ENCODE results near the gene KIF21A. TPM values are rescaled to one million over a fixed set of nuclear protein-coding genes. Genes with fewer than 3 reads are reported as not detected.

The KIF21A gene
- polyA plus RNA-seq, 1 of the 3 experiments (the other 2 are of a cell fraction), result 3.6 TPM

- H2AFZ ChIP-seq (ENCODE audit: low read depth), result no peak overlapping the region
- TF ChIP-seq CHD2 (IDR thresholded peaks at IDR 0.05; ENCODE audit: low read length, partially characterized antibody) (no peak), NRF1 (IDR thresholded peaks at IDR 0.05; ENCODE audit: low read depth, low read length) (no peak), SMC3 (IDR thresholded peaks at IDR 0.05; ENCODE audit: low read depth, low read length) (no peak)
- H3K9me2 ChIP-seq, result no peaks in the 10 kb centered on the region
- ChIA-PET POLR2A (no interaction called here), CTCF (interaction anchor here (0.5 to 1.5 kb wide), 4 partner anchors 12 to 34 kb away, joined by 3 to 4 read pairs (median 3); no protein-coding TSS in a partner anchor)
- no peaks in the 10 kb centered on the region for H3F3A ChIP-seq (replicated peaks; ENCODE audit: insufficient read depth)
- no peak overlapping the region for H3K9ac ChIP-seq
- DNase-seq, result no peak
- no peak overlapping the region for H3K4me2 ChIP-seq
- no peaks in the 10 kb centered on the region for H4K20me1 ChIP-seq (ENCODE audit: insufficient read depth)
- no peaks in the 10 kb centered on the region for H3K79me2 ChIP-seq (ENCODE audit: insufficient read depth)
- H3K27me3 ChIP-seq (ENCODE audit: insufficient read depth), result no peaks in the 10 kb centered on the region
- H3K4me1 ChIP-seq (ENCODE audit: control insufficient read depth in 1 of 2, insufficient read depth in 2 of 2, low read depth in 1 of 2, low read length in 1 of 2), result no peaks in the 10 kb centered on the region; a peak in 1 of 4 replicates
- H3K27ac ChIP-seq (ENCODE audit: low read depth in 2 of 2, low read length in 1 of 2), result no peak overlapping the region
- no peak overlapping the region for H3K4me3 ChIP-seq (ENCODE audit: low read depth in 2 of 2, low read length in 1 of 2)
- H3K9me3 ChIP-seq, result no peaks in the 10 kb centered on the region
- peaks cover 0 to 44% of the 10 kb centered on the region in 2 experiments for H3K36me3 ChIP-seq (replicated peaks in 1 of 2; ENCODE audit: control insufficient read depth in 1 of 2, insufficient read depth in 2 of 2, low read length in 1 of 2)
These were observed 101.7 kb downstream of the KIF21A start for GRCh38 chr12:39341179-39341578.

DNA sequence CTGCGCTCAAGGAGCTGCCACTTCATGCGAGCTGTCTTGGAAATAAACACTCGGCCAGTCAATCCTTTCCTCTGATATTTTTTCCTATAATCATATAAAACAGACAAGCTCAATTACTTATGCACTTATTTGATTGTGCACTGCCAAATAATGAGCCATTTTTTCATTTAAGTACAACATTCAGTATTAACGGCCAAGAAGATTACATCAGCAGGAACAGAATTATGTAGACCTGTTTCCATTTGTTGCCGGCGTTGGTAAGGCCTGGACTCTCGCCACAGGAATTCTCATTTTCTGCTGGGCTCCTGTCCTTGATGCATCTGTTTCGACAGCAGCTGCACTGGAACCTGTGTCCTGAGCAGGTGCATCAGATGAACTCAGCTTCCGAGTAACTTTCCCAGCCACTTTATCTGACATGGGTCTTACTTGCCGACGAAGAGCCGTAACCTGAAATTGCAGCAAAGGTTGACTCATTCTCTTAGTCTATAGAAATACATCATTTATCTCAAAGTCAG, 110.2 kb downstream of the KIF21A start:
- peak; percentile 42 for DNase-seq
- ChIA-PET CTCF (interaction anchor here (0.9 to 1.2 kb wide), 4 partner anchors 10 to 111 kb away, joined by 3 to 5 read pairs (median 3); no protein-coding TSS in a partner anchor), POLR2A (no interaction called here)
- no peak overlapping the region for H3K4me3 ChIP-seq (ENCODE audit: low read depth in 2 of 2, low read length in 1 of 2)
- H4K20me1 ChIP-seq (ENCODE audit: insufficient read depth), result no peaks in the 10 kb centered on the region
- H3K36me3 ChIP-seq (replicated peaks in 1 of 2; ENCODE audit: control insufficient read depth in 1 of 2, insufficient read depth in 2 of 2, low read length in 1 of 2), result peaks cover 4 to 34% of the 10 kb centered on the region in 2 experiments
- H2AFZ ChIP-seq (ENCODE audit: low read depth), result no peak overlapping the region
- no peaks in the 10 kb centered on the region for H3K79me2 ChIP-seq (ENCODE audit: insufficient read depth)
- TF ChIP-seq FOXJ3 (CRISPR knock-in tag; IDR thresholded peaks at IDR 0.05), result peak; percentile 67
- peak; percentile 61 for TF ChIP-seq CHD2 (IDR thresholded peaks at IDR 0.05; ENCODE audit: low read length, partially characterized antibody)
- peak; percentile 90 for TF ChIP-seq RCOR1 (IDR thresholded peaks at IDR 0.05; ENCODE audit: low read length)
- peak; percentile 18; the same call in 1 of the 2 replicates for TF ChIP-seq TCF12 (IDR thresholded peaks at IDR 0.05)
- peak; percentile 86 for TF ChIP-seq GATA2 (CRISPR knock-in tag; IDR thresholded peaks at IDR 0.05)
- no peak for TF ChIP-seq NRF1 (IDR thresholded peaks at IDR 0.05; ENCODE audit: low read depth, low read length)
- no peak for TF ChIP-seq POLR2AphosphoS5 (IDR thresholded peaks at IDR 0.05; ENCODE audit: low read depth, low read length)
- TF ChIP-seq RXRA (IDR thresholded peaks at IDR 0.05; ENCODE audit: borderline replicate concordance, low read depth), result no peak
- TF ChIP-seq, protein P1, sequence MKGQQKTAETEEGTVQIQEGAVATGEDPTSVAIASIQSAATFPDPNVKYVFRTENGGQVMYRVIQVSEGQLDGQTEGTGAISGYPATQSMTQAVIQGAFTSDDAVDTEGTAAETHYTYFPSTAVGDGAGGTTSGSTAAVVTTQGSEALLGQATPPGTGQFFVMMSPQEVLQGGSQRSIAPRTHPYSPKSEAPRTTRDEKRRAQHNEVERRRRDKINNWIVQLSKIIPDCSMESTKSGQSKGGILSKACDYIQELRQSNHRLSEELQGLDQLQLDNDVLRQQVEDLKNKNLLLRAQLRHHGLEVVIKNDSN (IDR thresholded peaks at IDR 0.05; ENCODE audit: borderline replicate concordance, low read depth), result no peak
- TF ChIP-seq EP300 (IDR thresholded peaks at IDR 0.05; ENCODE audit: borderline replicate concordance in 1 of 2, low read depth in 1 of 2, low read length in 1 of 2), result peak in 1 of 2 experiments; percentile 79; a peak in 1 of 4 replicates
- 80% methylated on average over 12 of the region's 12 CpGs for WGBS (ENCODE audit: low lambda C conversion rate)
- no peak overlapping the region for H3K9ac ChIP-seq
- H3F3A ChIP-seq (replicated peaks; ENCODE audit: insufficient read depth), result no peaks in the 10 kb centered on the region
- H3K4me1 ChIP-seq (ENCODE audit: control insufficient read depth in 1 of 2, insufficient read depth in 2 of 2, low read depth in 1 of 2, low read length in 1 of 2), result peaks cover 0 to 13% of the 10 kb centered on the region in 2 experiments; a peak in 2 of 4 replicates
- no peaks in the 10 kb centered on the region for H3K9me2 ChIP-seq
- H3K4me2 ChIP-seq, result no peak overlapping the region
- H3K27me3 ChIP-seq (ENCODE audit: insufficient read depth), result no peaks in the 10 kb centered on the region
- peak overlapping the region in 1 of 2 experiments; percentile 67; a peak in 2 of 4 replicates for H3K27ac ChIP-seq (ENCODE audit: low read depth in 2 of 2, low read length in 1 of 2)
- no peaks in the 10 kb centered on the region for H3K9me3 ChIP-seq

Data from SK-N-SH (cell line).